HG02678 (cell line): ENCODE results near the gene CTDNEP1.

Experiments used
- ATAC-seq: cut with Tn5 transposase; IDR thresholded peaks from one replicate; pipeline ENCODE4 v1.9.1; 2021; ENCODE audit warnings: mild to moderate bottlenecking, moderate library complexity; ENCODE audit not compliant: unreplicated experiment

CTDNEP1 gene

GRCh38 chr17:7216242-7217112 is 35.1 kb downstream of the CTDNEP1 start:
- no peak for ATAC-seq

GRCh38 chr17:7215652-7216180 is 35.8 kb downstream of the CTDNEP1 start:
- no peak for ATAC-seq

- no peak for ATAC-seq
Observed at GRCh38 chr17:7215136-7215638, 36.3 kb downstream of the CTDNEP1 start.

- ATAC-seq = peak; percentile 83
Observed at GRCh38 chr17:7214300-7215135, 37.0 kb downstream of the CTDNEP1 start.

GRCh38 chr17:7213895-7214299 is 37.6 kb downstream of the CTDNEP1 start:
- ATAC-seq = peak; percentile 9

GRCh38 chr17:7211491-7212273 is 39.9 kb downstream of the CTDNEP1 start:
- no peak for ATAC-seq

- no peak for ATAC-seq
Observed at GRCh38 chr17:7208754-7209460, 42.6 kb downstream of the CTDNEP1 start.

- no peak for ATAC-seq
Observed at GRCh38 chr17:7208027-7208571, 43.4 kb downstream of the CTDNEP1 start.

- ATAC-seq = no peak
Observed at GRCh38 chr17:7207120-7208001, 44.2 kb downstream of the CTDNEP1 start.

- no peak for ATAC-seq
Observed at GRCh38 chr17:7205561-7205960, 46.0 kb downstream of the CTDNEP1 start.

- peak; percentile 82 for ATAC-seq
Observed at GRCh38 chr17:7204828-7205461, 46.6 kb downstream of the CTDNEP1 start.

GRCh38 chr17:7204336-7204735 is 47.2 kb downstream of the CTDNEP1 start:
- ATAC-seq = no peak

- ATAC-seq = no peak
Observed at GRCh38 chr17:7203391-7203790, 48.1 kb downstream of the CTDNEP1 start.

- ATAC-seq = no peak
Observed at GRCh38 chr17:7196651-7197401, 54.7 kb downstream of the CTDNEP1 start.

GRCh38 chr17:7195971-7196370 is 55.6 kb downstream of the CTDNEP1 start:
- ATAC-seq = no peak
